GM12801 (cell line): ENCODE measurements around the gene ATXN7L1.

Experiments used
- TF ChIP-seq, protein P1 (sequence below): IDR thresholded peaks from one replicate; pipeline ENCODE4 v1.5.1; 2011; ENCODE audit warnings: control low read depth; ENCODE audit not compliant: insufficient read length; ENCODE audit errors: extremely low read depth

The ATXN7L1 gene

DNA sequence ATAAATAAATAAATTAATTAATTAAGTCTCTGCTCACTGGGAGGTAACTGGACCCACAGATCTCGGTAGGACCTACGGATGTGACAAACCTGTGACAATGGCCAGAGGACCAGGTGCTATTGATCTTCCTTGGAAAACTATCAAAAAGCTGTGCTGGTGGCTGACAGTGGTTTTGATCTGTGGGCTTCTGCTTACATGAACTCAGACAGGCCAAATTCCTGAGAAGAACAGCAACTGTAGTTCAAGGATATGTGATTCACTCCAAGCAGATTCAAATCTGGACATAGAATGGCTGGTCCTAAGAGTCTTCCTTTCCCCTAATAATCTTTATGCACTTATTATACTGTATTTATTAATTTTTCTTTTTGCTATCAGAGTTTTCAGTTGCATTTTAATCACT is 80.0 kb downstream of the ATXN7L1 start:
- TF ChIP-seq, protein P1, sequence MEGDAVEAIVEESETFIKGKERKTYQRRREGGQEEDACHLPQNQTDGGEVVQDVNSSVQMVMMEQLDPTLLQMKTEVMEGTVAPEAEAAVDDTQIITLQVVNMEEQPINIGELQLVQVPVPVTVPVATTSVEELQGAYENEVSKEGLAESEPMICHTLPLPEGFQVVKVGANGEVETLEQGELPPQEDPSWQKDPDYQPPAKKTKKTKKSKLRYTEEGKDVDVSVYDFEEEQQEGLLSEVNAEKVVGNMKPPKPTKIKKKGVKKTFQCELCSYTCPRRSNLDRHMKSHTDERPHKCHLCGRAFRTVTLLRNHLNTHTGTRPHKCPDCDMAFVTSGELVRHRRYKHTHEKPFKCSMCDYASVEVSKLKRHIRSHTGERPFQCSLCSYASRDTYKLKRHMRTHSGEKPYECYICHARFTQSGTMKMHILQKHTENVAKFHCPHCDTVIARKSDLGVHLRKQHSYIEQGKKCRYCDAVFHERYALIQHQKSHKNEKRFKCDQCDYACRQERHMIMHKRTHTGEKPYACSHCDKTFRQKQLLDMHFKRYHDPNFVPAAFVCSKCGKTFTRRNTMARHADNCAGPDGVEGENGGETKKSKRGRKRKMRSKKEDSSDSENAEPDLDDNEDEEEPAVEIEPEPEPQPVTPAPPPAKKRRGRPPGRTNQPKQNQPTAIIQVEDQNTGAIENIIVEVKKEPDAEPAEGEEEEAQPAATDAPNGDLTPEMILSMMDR: no peak

DNA sequence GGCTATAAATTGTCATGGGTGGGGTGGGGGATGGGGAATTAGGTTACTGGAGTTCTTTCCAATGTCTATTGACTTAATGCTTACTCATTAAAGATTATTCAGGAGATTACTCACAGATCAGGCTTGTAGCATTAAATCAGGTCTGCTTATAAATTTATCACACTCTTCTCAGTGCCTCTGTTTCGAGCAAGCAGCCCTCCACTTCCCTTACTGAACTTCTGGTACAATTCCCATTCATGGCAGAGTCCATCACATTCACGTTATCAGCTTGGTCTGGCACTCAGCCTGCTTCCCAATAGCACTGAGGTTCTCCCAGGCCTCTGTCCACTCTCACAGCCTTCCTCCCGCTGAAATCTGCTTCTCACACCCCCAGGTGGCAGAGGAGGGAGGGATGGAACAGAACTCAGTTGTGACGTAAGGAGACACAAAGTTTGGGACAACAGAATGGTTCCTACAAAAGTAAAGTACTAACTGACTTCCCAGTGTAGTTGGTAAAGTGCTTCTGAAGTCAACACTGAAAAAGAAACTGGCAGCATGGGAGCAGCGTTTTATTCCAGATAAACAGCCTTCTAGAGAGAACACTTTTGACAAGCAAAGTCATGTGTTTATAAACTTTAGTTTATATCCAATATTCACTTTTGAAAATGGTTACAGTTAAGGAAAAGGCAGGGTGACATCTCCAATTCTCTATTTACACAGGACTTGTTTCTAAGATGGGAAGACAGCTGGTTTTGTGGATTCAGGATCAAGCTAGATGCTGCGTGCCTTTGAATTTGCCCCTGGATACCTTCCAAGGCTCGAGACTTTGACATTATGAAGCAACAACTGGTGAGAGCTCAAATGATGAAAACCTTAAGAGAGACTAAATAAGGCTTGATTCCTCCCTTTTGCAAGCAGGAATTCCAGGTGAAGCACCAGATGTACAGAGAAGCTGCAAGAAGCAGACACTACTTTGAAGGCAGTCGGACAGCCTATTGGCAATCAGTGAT is 81.4 kb downstream of the ATXN7L1 start:
- TF ChIP-seq, protein P1: no peak

DNA sequence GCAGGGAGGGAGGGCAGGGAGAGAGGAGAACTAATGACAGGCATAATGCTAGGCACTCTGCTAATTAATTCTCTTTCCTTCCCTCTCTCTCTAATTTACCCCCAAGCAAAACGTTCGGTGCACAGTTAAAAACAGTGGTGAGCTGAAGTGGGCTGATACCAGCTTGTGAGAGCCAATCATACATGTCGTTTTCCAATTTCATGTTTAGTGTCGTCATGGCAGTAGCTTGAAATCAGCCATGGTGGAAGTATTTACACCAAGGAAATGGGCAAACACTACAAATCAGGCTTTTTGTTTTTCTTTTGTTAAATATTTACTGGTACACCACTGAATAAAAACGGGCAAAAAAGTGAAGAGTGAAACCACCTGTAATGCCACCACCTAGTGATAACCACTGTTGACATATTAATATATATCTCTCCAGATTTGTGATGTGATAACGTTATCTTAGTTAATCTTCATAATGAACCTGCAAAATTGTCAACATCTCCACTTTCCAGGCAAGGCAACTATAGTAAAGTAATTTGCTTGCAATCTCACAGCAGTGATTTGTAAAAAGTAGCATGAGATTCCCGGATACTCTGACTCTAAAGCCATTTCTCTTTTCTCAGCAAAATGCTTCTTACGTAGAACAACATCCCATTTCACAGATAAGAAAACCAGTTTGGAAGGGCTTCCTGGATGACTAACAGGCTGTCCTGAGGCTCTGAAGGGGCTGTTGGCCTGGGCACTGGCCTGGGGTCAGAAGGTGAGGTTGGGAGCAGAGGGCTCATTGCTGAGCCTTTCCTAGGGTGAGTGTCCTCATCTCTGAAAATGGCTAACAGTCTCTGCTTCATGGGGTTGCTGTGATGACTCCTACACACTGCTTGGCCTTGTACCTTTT is 83.7 kb downstream of the ATXN7L1 start:
- TF ChIP-seq, protein P1: no peak

DNA sequence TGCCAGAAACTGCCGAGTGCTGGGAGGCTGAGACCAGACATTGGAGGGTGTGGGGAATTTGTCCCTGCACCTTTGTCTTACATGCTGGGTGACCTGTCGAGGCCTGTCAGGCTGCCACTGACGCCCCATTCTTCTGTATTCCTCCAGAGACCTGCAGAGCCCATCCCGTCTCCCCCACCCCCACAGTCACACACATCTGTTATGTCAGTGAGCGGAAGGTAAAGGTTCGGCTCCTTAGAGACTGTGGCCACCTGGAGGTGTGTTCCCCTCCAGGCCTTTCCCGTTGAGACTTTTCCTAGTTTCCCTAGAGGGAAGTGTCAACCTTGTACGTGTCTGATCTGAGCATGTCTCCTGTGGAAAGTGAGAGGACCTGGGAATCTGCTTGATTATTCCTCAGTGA is 84.5 kb downstream of the ATXN7L1 start:
- TF ChIP-seq, protein P1: no peak

DNA sequence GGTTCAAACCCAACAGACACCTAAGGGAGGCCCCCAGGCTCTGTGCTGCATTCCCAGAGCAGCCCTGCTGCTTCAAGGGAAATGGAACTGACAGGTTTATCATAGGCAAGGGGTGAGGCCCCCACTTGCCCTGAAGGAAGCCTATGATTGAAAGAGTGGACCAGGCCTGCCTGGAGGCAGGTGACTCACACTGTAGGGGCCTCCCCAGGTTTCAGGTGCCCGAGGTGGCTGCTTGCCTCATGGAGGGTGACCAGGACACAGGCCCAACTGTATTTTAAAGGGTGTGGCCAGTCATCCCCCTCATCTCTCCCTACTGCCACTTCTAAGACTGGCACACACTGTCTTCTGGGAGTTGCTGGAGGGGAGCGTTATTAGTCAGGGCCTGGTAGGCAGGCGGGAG is 85.4 kb downstream of the ATXN7L1 start:
- TF ChIP-seq, protein P1: no peak

DNA sequence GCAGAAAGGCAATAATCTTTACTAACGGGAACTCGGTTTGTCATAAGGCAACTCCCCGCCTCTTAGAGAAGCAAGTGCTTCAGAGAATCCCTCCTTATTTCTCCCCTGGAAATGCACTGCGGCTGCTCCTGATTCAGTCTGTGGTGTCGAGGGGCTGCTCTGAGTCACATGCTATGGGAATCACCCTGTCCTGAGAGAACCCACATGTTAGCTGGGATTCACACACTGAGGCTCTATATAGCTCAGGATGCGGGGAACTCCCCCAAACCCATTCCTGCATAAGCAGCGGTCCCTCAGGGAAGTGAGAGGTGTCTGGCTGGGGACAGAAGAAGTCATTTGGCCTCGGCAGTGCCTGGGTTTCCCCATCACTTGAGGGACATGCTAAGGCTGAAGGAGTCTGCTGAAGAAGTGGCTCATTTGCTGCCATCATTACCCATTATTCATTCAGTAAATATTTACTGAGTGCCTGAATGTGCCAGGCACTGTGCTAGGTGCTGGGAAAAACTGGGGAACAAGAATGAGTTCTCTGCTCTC is 87.5 kb downstream of the ATXN7L1 start:
- TF ChIP-seq, protein P1: no peak

DNA sequence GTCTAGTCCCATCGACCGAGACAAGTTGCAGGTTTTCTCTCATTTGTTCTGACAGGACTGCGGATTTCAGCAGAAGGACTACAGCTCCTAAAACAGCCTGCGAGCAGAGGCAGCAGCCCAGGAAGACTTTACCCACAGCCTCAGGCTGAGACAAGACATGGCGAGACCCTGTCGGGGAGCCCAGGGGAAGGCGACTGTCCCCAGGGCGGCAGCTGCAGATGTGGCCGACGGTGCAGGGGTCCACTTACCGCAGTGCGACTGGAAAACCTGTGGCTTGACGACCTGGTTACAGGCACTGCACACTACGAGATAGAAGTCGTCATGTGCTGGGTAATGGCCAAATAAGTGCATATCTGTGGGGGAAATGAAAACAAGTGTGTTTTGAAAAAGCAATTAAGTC is 88.0 kb downstream of the ATXN7L1 start:
- TF ChIP-seq, protein P1: no peak
